Inferior parietal cortex (tissue), 1 donor: ENCODE results near the gene ELAVL3.

Experiments used
- DNase-seq: peaks from one replicate; pipeline ENCODE4 v3.0.0-alpha.2; 2016; ENCODE audit errors: extremely low spot score

Gene ELAVL3

DNA sequence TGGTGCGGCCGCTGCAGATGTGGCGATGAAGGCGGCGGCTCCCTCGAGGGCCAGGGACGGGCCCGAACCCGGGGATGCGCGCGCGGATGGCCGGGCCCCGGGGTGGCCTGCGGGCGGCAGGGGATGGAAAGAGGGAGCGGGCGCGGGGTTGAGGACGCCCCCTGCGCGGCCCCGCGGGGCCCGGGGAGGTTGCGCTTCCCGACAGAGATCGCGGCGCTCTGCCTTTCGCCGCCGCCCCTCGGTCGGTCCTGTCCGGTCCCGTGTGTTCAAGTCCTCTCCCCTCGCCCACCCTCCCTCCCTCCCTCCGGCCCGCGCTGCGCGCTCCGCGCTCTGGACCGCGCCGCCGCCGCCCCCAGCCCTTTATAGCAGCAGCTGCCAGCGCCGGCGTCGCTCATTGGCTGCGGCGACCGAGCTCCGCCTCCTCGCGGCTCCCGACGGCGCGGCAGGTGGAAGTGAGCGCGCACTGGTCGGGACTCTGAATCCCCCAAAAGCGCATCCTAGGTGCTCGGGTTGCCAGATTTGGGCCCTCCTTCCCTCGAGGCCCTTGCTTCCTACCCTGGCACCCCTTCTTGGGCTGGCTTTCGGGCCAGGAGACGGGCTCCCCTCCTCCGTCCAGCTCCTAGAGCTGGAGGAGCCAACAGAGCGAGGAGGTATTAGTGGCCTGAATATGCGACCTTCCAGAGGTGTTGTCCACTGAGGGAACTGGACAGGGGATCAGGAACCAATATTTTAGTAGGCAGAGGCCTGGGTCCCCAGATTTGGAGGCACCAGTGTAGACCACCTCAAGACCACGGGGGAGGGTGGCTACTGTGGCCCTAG, at the start of gene ELAVL3:
Gene ELAVL3 (minus strand): TSS at position 332 of the 819 bp plus-strand sequence. CDS start 438 bp downstream, outside the sequence.
- peak; percentile 67 for DNase-seq

DNA sequence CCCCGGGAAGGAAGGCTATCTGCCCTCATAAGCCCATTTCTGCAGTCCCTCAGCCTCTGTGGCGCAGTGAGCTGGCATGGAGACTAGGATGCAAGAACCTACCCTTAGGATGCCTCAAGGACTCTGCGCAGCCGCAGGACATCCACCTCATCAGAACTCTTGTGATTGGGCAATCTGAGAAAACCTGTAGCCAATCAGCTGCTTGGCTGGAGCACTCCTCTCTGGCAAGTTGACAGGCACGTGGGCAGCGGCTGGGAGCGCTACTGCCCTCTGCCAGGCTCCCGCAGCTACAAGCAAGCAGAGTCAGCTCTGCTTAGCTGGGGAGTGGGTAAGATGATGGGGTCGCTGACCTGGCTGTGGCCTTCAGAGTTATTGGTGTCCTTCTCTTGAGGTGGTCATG, 49.6 kb upstream of the ELAVL3 start:
- peak; percentile 97 for DNase-seq

DNA sequence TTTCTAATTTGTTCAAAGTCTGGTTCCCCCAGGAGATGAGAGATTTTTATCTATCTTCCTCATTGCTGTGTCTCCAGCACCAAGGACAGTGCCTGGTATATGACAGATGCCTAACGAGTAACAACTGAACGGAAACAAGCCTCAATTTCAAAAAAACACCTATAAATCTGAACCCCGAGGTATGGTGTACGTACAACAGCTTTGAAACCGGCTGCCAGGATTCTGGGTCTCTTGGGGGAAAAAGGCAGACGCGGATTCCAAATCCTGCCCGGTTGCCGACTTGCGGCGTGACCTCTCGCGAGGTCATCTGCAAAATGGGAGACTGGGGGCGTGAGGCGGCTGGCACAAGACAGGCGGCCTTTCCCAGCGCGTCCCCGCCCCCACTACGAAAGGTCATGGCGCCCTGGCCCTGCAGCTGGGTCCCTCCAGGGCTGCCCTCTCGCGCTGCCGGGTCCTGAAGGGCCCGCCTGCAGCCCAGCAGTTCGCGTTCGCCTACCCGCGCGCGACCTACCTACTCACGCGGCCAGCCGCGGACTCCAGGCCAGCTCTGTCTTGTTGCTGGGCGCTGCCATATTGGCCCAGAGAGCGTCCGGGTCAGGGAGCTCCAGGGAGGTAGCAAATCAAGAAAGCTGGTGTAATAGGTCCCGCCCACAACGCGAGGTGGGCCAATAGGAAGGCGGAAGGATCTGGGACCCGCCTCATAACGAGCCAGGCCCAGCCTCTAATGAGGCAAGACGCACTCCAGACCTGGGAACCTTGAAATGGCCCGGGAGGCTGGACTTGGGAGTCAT, 47.9 kb upstream of the ELAVL3 start, which contains the start of gene ECSIT:
Gene ECSIT (minus strand): TSS at position 584 of the 791 bp plus-strand sequence. CDS start 9,964 bp downstream, outside the sequence.
- DNase-seq: peak; percentile 98

DNA sequence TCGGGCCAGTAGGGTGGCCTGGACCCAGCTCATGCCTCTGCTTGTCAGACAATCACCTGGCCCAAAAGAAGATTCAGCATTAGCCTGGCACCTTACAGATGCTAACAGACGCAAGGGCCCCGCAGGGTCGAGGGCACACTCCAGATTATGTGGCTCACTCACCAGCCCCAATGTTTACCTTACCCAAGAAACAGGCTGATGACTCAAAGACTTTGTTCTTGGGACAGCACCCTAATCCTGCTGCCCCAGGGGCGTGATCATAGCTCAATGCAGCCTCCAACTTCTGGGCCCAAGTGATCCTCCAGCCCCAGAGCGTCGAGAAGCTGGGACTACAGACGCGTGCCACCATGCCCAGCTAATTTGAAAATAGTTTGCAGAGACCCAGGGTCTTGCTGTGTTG, 38.3 kb upstream of the ELAVL3 start:
- no peak for DNase-seq

DNA sequence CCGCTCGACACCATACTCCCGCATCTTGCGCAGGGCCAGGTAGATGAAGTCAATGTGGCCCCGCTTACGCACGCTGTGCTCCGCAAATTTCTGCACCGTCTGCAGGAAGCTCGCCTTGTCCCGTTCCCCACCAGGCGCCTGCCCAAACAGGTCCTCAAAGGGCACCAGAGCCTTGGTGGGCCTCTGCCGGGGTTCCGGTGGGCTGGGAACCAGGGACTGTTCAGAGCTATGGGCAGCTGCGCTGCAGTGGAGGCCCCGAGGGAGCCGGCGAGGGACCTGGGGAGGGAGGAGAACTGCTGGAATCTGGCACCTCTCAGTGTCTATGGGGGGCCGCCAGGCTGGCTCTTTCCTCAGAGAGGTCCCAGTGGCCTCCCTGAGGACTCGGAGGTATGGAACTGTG, 33.1 kb upstream of the ELAVL3 start:
- no peak for DNase-seq

DNA sequence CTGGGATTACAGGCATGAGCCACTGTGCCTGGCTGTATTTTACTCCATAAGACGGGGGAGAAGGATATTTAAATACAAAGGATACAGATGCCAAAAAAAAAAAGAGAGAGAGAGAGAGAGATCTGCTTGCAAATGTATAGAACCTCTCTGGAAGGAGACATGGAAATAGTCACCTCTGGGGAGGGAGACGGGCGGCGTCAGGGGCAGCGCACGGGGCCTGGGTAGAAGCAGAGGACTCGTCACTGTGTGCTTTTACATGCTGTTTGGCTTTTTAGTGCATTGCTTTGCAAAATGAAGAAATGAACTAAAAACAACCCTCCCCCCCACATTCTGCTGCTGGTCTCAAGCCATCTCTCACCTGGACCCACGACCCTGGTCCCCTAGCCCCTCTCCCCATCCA, 29.6 kb upstream of the ELAVL3 start:
- no peak for DNase-seq

DNA sequence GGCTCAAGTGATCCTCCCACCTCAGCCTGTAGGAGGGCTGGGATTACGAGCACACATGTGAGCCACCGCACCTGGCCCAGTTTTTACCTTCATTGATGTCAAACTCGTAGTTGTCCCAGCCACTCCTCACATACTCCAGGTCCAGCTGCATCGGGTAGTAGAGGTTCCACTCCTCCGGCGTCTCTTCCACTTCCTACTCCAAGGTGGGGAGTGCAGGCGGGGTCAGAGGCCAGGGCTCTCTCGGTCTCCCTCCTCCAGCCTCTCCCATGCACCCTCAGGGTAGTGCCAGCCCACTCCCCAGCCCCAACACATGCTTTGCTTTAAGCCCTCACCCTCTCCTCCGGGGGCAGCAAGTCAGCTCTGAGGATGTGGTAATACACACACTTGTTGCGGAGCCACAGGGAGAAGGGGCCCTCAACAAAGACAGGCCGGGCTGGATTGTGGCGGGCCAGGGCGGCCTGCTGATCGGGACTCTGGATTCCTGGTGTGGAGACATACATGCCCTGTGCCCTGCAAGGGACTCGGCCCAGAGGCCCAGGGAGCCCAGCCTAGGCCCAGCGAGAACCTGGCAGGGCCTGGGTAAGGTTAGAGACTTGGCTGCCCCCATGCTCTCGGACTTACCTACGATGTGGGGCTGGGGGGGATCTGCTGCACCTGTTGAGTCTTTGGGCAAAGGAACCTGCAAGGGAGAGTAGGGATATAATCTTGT, 26.7 kb upstream of the ELAVL3 start:
- DNase-seq: no peak

DNA sequence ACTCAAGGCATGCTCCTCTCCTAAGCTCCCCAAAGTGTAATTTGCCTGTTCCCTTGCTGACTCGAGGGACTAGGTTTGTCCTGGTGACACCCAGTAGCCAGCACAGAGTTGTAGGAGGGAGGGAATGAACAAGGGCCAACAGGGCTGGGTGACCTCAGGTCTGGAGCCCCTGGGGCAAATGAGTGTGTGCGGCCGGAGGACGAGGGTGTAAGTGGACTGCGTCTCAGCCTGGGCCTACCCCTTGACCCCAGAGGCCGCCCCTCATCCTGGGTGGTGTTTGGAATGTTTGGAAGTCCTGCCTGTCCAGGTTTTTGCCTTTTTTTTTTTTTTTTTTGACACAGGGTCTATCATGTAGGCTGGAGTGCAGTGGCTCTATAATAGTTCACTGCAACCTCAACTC, 26.1 kb upstream of the ELAVL3 start:
- no peak for DNase-seq

DNA sequence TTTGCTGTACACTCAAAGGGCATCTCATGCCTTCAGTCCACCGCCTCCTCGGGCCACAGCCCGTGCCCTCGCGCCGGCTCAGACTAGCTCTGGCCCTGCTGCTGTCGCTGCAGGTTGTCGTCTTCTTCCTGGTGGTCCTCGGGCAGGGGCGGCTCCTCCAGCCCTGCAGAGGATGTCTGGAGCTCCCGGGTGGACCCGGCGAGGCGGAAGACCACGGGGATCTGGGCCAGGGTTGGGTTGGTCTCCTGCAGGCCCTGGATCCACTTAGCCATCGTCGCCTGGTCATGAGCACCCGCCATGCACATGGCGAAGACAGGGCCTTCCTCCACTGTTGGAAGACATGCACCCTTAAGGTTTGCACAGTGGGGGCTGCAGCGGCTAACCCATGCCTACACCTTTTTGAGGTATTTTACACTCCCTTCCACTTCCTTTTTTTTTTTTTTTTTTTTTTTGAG, 25.3 kb upstream of the ELAVL3 start:
- DNase-seq: no peak

DNA sequence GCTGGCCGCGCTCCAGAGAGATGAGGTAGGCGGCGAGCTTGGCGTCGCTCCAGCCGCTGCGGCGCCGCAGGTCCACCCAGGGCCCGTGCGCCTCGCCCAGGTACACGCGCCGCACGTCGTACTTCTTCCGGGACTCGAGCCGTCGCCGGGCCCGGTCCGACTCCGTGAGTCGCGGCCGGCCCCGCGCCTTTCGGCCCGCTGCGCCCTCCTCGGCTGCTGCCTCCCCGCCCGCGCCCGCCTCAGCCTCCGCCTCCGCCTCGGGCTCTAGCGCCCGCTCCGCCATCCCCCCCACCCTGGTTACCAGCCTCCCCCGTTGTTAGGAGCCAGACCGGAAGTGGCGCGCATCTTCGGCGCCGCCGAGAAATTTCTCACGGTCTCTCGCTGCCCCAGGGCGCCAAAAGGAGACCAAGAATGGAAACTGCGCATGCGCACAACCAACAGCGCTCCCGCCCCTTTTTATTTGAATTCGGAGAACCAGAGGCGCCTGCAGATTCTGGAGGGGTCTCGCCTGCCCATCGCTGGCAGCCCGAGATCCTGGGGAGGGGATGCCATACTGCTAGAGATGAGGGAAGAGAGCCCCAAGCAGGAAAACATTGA, 24.8 kb upstream of the ELAVL3 start, which contains the start of gene ZNF653:
Gene ZNF653 (minus strand): TSS at position 336 of the 597 bp plus-strand sequence. CDS start 53 bp downstream, at position 283.
- peak; percentile 97 for DNase-seq

DNA sequence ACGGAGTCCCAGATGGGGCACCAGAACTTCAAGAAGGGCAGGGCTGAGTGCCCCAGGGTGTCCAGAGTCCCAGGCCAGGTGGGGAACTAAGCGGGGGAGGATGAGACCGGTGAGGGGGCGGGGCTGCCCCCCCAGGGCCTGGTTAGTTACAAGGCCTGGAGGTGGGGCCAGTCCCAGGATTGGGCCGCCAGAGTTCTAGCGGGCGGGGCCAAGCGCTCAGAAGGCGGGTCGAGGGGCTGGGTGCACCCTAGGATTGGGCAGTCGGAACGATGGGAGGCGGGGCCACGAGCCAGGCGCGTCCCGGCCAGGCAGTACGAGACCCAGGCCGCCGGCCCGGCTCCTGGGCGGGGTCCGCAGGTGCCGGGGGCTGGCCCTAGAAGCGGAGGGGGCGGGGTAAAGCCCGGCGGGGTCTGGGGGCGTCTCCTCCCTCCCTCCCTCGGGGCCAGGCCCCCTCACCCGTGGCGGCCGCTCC, 24.2 kb upstream of the ELAVL3 start:
- DNase-seq: peak; percentile 93

DNA sequence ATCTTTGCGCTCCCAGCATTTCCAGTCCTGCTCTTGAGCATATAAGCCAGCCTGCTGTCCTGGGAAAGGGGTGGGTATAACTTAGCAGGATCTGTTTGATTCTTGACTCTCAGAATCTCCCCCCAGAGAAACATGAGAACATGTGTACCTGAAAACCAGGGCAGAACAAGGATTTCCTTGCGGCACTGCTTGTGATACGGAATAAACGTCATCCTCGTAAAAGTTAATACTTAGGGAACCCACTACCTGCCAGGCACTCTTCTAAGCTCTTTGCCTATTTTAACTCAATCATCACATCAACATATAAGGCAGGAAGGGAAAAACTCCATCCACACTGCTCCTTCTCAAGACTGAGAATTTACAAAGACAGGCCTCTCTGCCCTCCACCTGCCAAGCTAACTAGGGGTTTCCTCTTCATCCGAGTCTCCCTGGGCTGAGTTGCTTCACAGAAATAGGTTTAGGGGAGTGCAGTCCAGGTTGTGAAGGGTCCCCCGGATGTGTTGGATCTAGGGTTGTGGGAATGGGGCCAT, 23.7 kb upstream of the ELAVL3 start:
- no peak for DNase-seq

DNA sequence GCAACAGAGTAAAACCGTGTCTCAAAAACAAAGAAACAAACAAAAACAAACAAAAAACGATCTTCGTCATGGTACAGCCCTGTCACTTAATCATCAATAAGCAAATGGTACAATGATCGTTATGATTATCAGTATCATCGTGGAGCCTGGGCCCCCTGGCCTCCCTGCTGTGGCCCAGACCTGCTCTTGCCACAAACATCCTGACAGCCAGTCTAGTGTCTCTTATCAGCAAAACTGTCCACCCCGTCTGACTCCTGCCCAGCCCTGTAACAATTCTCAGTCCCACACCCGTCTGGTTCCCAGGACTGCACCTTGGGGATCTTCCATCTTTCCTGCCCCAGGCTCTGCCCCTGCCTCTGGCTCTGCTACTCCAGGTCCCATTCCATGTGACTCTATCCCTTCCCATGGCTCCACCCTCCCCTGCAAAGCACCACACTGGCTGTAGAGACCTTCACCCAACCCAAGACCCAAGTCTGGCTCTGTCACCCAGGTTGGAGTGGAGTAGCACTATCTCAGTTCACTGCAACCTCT, 19.1 kb upstream of the ELAVL3 start:
- DNase-seq: no peak

DNA sequence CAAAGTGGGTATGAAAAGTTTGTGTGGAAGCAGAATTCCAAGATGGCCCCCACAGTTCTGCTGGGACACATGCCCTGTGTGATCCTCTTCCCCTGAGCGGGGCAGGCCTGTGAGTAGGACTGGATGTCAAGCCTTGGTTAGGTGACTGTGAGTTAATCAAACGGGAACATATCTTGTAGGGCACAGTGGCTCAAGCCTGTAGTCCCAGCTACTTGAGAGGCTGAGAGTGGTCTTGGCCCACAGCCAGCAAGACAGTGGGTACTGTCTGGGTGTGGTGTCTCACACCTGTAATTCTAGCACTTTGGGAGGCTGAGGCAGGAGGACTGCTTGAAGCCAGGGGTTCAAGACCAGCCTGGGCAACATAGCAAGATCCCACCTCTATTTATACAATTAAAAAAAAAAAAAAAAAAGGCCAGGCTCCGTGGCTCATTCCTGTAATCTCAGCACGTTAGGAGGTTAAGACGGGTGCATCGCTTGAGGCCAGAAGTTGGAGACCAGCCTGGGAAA, 18.4 kb upstream of the ELAVL3 start:
- no peak for DNase-seq

DNA sequence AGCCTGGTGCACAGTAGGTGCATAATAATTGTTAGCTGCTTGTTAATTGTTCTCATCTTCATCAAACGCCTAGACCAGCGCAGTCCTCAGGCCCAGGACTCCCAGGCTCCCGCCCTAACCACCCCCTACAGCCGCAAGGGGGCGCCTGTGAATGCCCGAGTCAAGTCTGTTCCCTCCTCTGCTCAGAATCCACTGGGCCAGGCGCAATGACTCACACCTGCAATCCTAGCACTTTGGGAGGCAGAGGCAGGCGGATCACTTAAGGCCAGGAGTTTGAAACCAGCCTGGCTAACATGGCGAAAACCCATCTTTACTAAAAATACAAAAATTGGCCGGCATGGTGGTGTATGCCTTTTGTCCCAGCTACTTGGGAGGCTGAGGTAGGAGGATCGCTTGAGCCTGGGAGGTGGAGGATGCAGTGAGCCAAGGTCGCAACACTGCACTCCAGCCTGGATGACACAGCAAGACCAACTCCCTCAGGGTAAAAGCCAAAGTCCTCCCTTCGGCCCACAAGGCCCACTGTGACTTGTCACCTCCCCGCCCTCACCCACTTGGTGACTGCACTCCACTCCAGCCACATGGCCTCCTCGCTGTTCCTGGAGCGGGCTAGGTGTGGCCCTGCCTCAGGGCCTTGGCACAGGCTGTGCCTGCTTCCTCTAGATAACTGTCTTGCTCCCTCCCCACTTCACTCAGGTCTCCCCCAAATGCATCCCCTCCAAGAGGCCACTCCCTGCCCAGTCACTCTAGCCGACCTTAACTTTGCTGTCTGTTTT, 15.7 kb upstream of the ELAVL3 start:
- DNase-seq: peak; percentile 57

DNA sequence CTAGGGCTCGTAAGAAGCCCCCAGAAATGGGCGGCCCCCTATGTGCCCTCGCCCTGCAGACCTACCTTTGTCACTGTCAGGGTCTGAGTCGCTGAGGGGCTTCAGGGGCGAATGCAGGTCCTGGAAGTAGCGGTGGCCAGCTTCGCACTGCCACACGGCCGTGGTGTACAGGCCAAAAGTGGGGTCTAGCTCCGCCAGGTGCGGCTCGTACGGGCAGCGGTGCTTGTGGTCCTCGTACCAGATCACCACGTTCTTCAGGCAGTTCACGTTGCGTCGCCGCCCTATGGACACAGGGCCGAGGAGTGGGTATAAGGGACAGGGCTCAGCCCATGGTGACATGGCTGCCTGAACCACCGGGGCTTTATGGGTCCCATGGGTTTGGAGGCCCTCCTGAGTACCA, 15.0 kb upstream of the ELAVL3 start:
- DNase-seq: no peak

DNA sequence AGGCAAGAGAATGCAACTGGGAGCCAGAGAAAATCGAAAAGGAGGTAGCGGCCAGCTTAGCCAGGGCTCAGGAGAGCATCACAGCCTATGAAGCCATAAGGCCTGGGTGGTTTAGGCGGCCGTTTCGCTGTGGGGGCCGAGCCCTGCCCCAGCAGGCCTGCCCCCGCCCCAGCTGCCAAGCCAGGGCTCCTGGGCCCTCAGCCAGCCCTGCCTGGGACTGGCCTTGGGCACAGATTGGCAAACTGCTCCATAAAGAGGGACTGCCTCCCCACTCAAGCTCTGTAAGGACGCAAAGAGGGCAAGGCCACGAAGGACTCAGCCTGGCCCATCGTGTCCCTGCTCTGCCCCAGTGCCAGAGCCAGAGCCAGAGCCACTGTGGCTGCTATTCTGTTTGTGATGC, 14.6 kb upstream of the ELAVL3 start:
- DNase-seq: no peak

DNA sequence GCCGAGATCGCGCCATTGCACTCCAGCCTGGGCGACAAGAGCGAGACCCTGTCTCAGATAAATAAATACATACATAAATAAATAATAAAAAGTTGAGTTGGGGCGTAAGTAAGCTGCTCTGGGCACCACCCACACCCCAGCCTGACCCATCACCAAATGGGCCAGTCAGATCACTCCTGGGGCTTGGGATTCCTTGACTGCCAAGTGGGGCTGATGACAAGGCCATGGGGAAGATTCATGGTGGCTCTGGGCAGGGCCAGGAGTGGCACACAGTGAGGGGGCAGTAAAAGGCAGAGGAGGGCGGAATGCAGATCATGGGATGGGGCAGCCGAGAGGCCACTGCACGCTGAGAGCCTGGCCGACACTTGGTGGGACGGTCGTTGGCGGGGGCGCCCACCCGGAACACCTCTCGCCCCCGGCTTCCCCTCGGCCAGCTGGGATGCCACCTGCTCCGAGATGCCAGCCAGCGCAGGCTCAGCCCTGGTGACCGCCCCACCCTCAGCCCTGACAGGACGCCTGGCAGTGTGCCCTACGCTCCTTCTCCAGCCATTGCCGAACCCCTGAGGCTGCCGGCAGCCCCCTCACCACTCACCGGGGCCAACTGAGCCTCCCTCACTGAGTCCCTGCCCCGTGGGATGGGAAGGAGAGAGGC, 13.9 kb upstream of the ELAVL3 start:
- DNase-seq: no peak

DNA sequence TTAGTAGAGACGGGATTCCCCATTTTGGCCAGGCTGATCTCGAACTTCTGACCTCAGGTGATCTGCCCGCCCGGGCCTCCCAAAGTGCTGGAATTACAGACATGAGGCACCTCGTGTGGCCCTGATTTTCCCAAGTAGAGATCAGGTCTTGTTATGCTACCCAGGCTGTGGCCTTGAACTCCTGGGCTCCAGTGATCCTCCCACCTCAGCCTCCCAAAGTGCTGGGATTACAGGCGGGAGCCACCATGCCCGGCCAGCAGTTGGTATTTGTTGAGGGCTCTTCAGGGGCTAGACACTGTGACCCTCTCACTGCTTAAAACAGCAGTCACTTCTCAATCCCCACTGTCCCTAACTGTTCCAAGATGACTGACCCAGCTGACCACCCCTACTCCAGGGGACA, 8.5 kb upstream of the ELAVL3 start:
- DNase-seq: no peak
